ENCODE measurements around the gene TMEM233. TPM values are rescaled to one million over a fixed set of nuclear protein-coding genes. Genes with fewer than 3 reads are reported as not detected.
A peak's percentile ranks its signal among the peaks of the same experiment; 100 is the strongest.
"Not testable (repeated sequence)": the region's sequence is repeated elsewhere in the genome, so short reads cannot be mapped to it uniquely, and the experiment has no call there.

Gene TMEM233
- polyA plus RNA-seq, 1 donor from 2014 or later, result not detected

DNA sequence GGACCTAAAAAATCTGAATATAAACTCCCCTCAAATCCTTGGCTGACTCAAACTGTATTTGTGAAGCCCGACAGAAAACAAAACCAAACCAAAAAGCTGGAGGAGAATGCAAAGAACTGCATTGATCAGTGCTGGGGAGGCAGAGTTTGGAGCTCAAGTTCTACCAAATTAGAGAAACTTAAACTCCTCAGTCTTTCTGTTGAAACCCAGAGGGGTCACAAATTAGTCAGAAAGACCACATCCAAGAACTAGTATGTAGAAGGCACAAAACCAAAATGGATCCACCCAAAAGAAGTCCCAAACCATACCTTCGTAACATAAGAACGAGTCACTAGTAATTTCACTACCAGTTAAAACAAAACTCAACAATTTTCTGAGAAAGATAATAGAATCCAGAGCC is 59.1 kb downstream of the TMEM233 start:
- Histone ChIP-seq H3F3A (ENCODE audit: insufficient read depth, low read length, poor library complexity, severe bottlenecking) (no peaks in the 10 kb centered on the region), H3K4me2 (ENCODE audit: low read length) (no peak overlapping the region), H3K9me2 (ENCODE audit: insufficient read depth, low read length) (no peaks in the 10 kb centered on the region), H3K27ac (ENCODE audit: low read length) (no peak overlapping the region), H3K4me3 (ENCODE audit: low read length) (no peak overlapping the region), H2AFZ (ENCODE audit: low read depth, low read length) (no peak overlapping the region), H4K20me1 (ENCODE audit: insufficient read depth) (no peaks in the 10 kb centered on the region), H3K36me3 (ENCODE audit: insufficient read depth, low read length) (no peaks in the 10 kb centered on the region), H3K27me3 (ENCODE audit: insufficient read depth, low read depth, low read length) (no peaks in the 10 kb centered on the region), H3K9me3 (ENCODE audit: low read length) (no peaks in the 10 kb centered on the region), H3K9ac (ENCODE audit: low read length) (no peak overlapping the region), H3K79me2 (replicated peaks; ENCODE audit: insufficient read depth, low read length) (no peaks in the 10 kb centered on the region)
- no peak for TF ChIP-seq TAF1 (IDR thresholded peaks at IDR 0.05; ENCODE audit: low read depth)

DNA sequence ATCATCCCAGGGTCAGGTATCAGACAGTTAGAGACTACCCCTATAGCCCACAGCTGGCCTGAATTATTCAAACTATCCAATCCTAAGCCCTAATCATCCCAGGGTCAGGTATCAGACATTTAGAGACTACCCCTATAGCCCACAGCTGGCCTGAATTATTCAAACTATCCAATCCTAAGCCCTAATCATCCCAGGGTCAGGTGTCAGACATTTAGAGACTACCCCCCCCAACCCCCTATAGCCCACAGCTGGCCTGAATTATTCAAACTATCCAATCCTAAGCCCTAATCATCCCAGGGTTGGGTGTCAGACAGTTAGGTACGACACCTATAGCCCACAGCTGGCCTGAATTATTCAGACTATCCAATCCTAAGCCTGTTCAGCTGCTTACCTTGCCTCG is 63.4 kb downstream of the TMEM233 start:
- H3K9me2 ChIP-seq (ENCODE audit: insufficient read depth, low read length); H4K20me1 ChIP-seq (ENCODE audit: insufficient read depth); H3K9me3 ChIP-seq (ENCODE audit: low read length); H2AFZ ChIP-seq (ENCODE audit: low read depth, low read length); H3F3A ChIP-seq (ENCODE audit: insufficient read depth, low read length, poor library complexity, severe bottlenecking); H3K27me3 ChIP-seq (ENCODE audit: insufficient read depth, low read depth, low read length); H3K4me2 ChIP-seq (ENCODE audit: low read length); H3K27ac ChIP-seq (ENCODE audit: low read length); H3K79me2 ChIP-seq (replicated peaks; ENCODE audit: insufficient read depth, low read length); H3K36me3 ChIP-seq (ENCODE audit: insufficient read depth, low read length); H3K4me3 ChIP-seq (ENCODE audit: low read length); H3K9ac ChIP-seq (ENCODE audit: low read length): not testable (repeated sequence)

DNA sequence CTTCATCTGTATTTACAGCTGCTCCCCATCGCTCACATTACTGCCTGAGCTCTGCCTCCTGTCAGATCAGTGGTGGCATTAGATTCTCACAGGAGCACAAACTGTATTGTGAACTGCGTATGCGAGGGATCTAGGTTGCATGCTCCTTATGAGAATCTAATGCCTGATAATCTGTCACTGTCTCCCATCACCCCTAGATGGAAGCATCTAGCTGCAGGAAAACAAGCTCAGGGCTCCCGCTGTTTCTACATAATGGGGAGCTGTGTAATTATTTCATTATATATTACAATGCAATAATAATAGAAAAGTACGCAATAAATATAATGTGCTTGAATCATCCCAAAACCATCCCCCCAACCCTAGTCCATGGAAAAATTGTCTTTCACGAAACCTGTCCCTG is 64.6 kb downstream of the TMEM233 start:
- H3K27me3 ChIP-seq (ENCODE audit: insufficient read depth, low read depth, low read length); H4K20me1 ChIP-seq (ENCODE audit: insufficient read depth); H3K4me2 ChIP-seq (ENCODE audit: low read length); H3K9me2 ChIP-seq (ENCODE audit: insufficient read depth, low read length); H3K36me3 ChIP-seq (ENCODE audit: insufficient read depth, low read length); H2AFZ ChIP-seq (ENCODE audit: low read depth, low read length); H3K79me2 ChIP-seq (replicated peaks; ENCODE audit: insufficient read depth, low read length); H3K27ac ChIP-seq (ENCODE audit: low read length); H3F3A ChIP-seq (ENCODE audit: insufficient read depth, low read length, poor library complexity, severe bottlenecking); H3K4me3 ChIP-seq (ENCODE audit: low read length); H3K9me3 ChIP-seq (ENCODE audit: low read length); H3K9ac ChIP-seq (ENCODE audit: low read length): not testable (repeated sequence)

DNA sequence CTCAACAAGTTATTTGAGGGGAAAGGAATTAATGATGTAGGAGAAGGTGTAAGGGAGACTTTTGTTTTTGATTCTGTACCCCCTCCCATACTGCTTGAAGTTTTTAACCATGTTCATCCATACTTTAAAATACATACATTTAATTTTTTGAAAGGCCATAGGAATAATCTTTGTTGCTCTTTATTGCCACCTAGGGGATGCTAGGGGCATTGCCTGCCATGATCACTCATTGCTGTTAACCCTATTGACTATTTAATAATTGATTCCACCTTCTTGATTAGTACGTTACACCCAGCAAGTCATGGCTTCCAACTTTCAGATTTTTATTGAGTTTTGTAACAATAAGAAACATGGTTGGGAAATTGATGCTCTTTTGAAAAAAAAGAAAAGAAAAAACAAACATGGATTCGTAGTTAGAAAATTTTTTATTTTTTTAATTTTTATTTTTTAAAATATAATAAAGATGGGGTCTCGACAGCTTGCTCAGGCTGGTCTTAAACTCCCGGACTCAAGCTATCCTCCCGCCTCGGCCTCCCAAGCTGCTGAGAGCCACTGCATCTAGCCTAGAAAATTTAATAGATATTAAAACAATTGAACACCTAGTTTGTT is 65.8 kb downstream of the TMEM233 start:
- Histone ChIP-seq H3K27me3 (ENCODE audit: insufficient read depth, low read depth, low read length) (no peaks in the 10 kb centered on the region), H3K9me3 (ENCODE audit: low read length) (no peaks in the 10 kb centered on the region), H2AFZ (ENCODE audit: low read depth, low read length) (no peak overlapping the region), H3K79me2 (replicated peaks; ENCODE audit: insufficient read depth, low read length) (no peaks in the 10 kb centered on the region), H3K4me3 (ENCODE audit: low read length) (no peak overlapping the region), H3K4me2 (ENCODE audit: low read length) (no peak overlapping the region), H3K9ac (ENCODE audit: low read length) (no peak overlapping the region), H3K36me3 (ENCODE audit: insufficient read depth, low read length) (no peaks in the 10 kb centered on the region), H3K9me2 (ENCODE audit: insufficient read depth, low read length) (no peaks in the 10 kb centered on the region), H3K27ac (ENCODE audit: low read length) (no peak overlapping the region), H4K20me1 (ENCODE audit: insufficient read depth) (no peaks in the 10 kb centered on the region), H3F3A (ENCODE audit: insufficient read depth, low read length, poor library complexity, severe bottlenecking) (no peaks in the 10 kb centered on the region)
- TF ChIP-seq SMC3 (conservative IDR thresholded peaks at IDR 0.05; ENCODE audit: poor library complexity) (peak; percentile 73), EZH2 (IDR thresholded peaks at IDR 0.05; ENCODE audit: borderline replicate concordance, insufficient read depth, low read length, poor library complexity, severe bottlenecking) (no peak), REST (IDR thresholded peaks at IDR 0.05; ENCODE audit: borderline replicate concordance) (no peak), TAF1 (IDR thresholded peaks at IDR 0.05; ENCODE audit: low read depth) (no peak), POLR2AphosphoS5 (IDR thresholded peaks at IDR 0.05) (no peak), CTCF (IDR thresholded peaks at IDR 0.05; ENCODE audit: poor library complexity, severe bottlenecking) (peak; percentile 81), EP300 (conservative IDR thresholded peaks at IDR 0.05; ENCODE audit: poor library complexity, severe bottlenecking) (no peak), RAD21 (conservative IDR thresholded peaks at IDR 0.05) (peak; percentile 71), MXI1 (conservative IDR thresholded peaks at IDR 0.05; ENCODE audit: poor library complexity, severe bottlenecking) (no peak)
